ENCODE results near the gene SSH2.
"Not testable (repeated sequence)": the region's sequence is repeated elsewhere in the genome, so short reads cannot be mapped to it uniquely, and the experiment has no call there.

Gene SSH2

DNA sequence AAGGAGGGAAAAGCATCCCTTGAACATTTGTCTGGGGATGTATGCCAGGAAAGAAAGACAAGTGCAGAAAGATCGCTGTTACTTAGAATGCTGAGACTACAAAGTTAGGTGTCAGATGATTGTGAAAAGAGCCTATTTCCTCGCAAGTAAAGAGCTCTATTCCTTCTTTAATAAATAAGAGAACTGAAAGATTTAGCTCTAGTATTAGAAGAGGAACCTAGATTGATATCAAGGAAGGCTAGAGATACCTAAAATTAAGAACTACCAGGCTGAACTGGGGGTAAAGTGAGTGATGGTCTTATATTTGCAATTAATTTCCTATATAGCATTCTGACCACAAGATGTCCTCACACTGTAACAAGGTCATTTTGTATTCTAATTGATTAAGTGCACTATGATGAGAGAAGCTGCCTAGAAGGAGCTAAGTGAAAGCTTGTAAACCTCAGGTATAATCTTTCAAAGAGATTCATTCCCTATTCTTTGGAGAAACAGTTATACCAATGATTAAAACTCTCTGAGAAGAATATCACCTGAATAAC is 62.3 kb downstream of the SSH2 start:
- Histone ChIP-seq H3K36me3 (ENCODE audit: insufficient read depth, low read length) (no peaks in the 10 kb centered on the region), H4K20me1 (ENCODE audit: insufficient read depth, low read length) (peaks cover 44% of the 10 kb centered on the region), H3K27me3 (ENCODE audit: insufficient read depth, low read length, poor library complexity) (no peaks in the 10 kb centered on the region), H3K4me2 (ENCODE audit: insufficient read depth, low read length) (no peak overlapping the region), H3K9ac (ENCODE audit: low read depth, low read length) (no peak overlapping the region), H3K9me3 (ENCODE audit: insufficient read depth, low read length, severe bottlenecking) (no peaks in the 10 kb centered on the region), H3K4me1 (ENCODE audit: insufficient read depth, low read length) (no peaks in the 10 kb centered on the region), H3K27ac (ENCODE audit: low read length) (no peak overlapping the region), H3K4me3 (ENCODE audit: low read depth in 1 of 2, low read length in 2 of 2) (no peak overlapping the region), H2AFZ (ENCODE audit: low read depth, low read length) (no peak overlapping the region), H3K79me2 (ENCODE audit: insufficient read depth, low read length) (peaks cover 93% of the 10 kb centered on the region)
- DNase-seq, result no peak
- TF ChIP-seq CTCF (IDR thresholded peaks at IDR 0.05; ENCODE audit: borderline replicate concordance, extremely low read depth, low read length, poor library complexity, severe bottlenecking) (peak; percentile 28), EZH2 (IDR thresholded peaks at IDR 0.05; ENCODE audit: borderline replicate concordance, low read depth, low read length, severe bottlenecking) (no peak)
- ATAC-seq (ENCODE audit: insufficient read depth, low read depth), result no peak

DNA sequence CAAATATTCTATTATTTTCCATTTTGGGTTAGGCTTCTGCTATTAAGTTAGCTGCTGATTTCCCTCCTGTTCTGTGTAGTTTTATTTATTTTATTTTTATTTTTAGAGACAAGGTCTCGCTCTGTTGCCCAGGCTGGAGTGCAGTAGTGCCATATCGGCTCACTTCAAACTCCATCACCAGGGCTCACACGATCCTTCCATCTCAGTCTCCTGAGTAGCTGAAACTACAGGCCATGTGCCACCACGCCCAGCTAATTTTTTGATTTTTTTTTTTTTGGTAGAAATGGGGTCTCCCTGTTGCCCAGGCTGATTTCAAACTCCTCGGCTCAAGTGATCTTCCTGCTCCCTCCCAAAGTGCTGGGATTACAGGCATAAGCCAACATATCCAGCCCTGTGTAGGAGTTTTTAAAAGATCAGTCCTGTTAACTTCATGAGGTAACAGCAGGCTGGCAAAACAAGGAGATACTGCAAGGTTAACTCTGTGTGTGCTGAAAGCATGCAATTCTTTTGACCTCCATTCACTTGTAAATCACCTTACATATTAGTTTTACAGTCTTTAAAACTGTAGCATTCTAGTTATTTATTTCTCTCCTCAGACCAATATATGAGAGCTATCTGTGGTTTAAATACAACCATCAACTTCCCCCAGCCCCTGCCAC is 63.2 kb downstream of the SSH2 start:
- H4K20me1 ChIP-seq (ENCODE audit: insufficient read depth, low read length), result peaks cover 46% of the 10 kb centered on the region
- H3K27me3 ChIP-seq (ENCODE audit: insufficient read depth, low read length, poor library complexity), result no peaks in the 10 kb centered on the region
- peaks cover 95% of the 10 kb centered on the region for H3K79me2 ChIP-seq (ENCODE audit: insufficient read depth, low read length)
- H3K9ac ChIP-seq (ENCODE audit: low read depth, low read length), result no peak overlapping the region
- no peak overlapping the region for H3K4me3 ChIP-seq (ENCODE audit: low read depth in 1 of 2, low read length in 2 of 2)
- H3K4me1 ChIP-seq (ENCODE audit: insufficient read depth, low read length), result no peaks in the 10 kb centered on the region
- no peak for ATAC-seq (ENCODE audit: insufficient read depth, low read depth)
- no peak overlapping the region for H2AFZ ChIP-seq (ENCODE audit: low read depth, low read length)
- H3K9me3 ChIP-seq (ENCODE audit: insufficient read depth, low read length, severe bottlenecking), result no peaks in the 10 kb centered on the region
- no peak overlapping the region for H3K27ac ChIP-seq (ENCODE audit: low read length)
- no peak for DNase-seq
- no peaks in the 10 kb centered on the region for H3K36me3 ChIP-seq (ENCODE audit: insufficient read depth, low read length)
- TF ChIP-seq CTCF (IDR thresholded peaks at IDR 0.05; ENCODE audit: borderline replicate concordance, extremely low read depth, low read length, poor library complexity, severe bottlenecking) (no peak), EZH2 (IDR thresholded peaks at IDR 0.05; ENCODE audit: borderline replicate concordance, low read depth, low read length, severe bottlenecking) (no peak)
- no peak overlapping the region for H3K4me2 ChIP-seq (ENCODE audit: insufficient read depth, low read length)

DNA sequence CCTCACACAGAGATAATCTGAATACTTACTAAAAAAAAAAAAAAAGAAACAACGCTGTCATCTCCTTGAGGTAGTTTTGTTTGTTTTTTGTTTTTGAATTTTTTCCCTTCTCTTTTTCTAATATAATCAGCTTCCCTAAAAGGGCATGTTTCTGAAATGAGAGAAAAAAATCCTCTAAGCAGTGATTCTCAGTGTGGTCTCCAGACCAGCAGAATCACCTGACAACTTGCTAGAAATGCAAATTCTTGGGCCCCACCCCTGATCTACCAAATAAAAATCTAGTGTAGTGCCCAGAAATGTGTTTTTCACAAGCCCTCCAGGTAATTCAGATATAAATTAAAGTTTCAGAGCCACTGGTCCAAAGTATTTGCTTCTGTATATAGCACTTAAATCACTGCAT is 65.4 kb downstream of the SSH2 start:
- H4K20me1 ChIP-seq (ENCODE audit: insufficient read depth, low read length), result peaks cover 38% of the 10 kb centered on the region
- H3K27ac ChIP-seq (ENCODE audit: low read length), result no peak overlapping the region
- no peaks in the 10 kb centered on the region for H3K27me3 ChIP-seq (ENCODE audit: insufficient read depth, low read length, poor library complexity)
- no peak for ATAC-seq (ENCODE audit: insufficient read depth, low read depth)
- no peaks in the 10 kb centered on the region for H3K4me1 ChIP-seq (ENCODE audit: insufficient read depth, low read length)
- no peak for TF ChIP-seq EZH2 (IDR thresholded peaks at IDR 0.05; ENCODE audit: borderline replicate concordance, low read depth, low read length, severe bottlenecking)
- TF ChIP-seq CTCF (IDR thresholded peaks at IDR 0.05; ENCODE audit: borderline replicate concordance, extremely low read depth, low read length, poor library complexity, severe bottlenecking), result no peak
- no peak overlapping the region for H3K4me3 ChIP-seq (ENCODE audit: low read depth in 1 of 2, low read length in 2 of 2)
- H2AFZ ChIP-seq (ENCODE audit: low read depth, low read length), result no peak overlapping the region
- no peaks in the 10 kb centered on the region for H3K36me3 ChIP-seq (ENCODE audit: insufficient read depth, low read length)
- no peak overlapping the region for H3K4me2 ChIP-seq (ENCODE audit: insufficient read depth, low read length)
- peaks cover 90% of the 10 kb centered on the region for H3K79me2 ChIP-seq (ENCODE audit: insufficient read depth, low read length)
- H3K9ac ChIP-seq (ENCODE audit: low read depth, low read length), result no peak overlapping the region
- no peak for DNase-seq
- no peaks in the 10 kb centered on the region for H3K9me3 ChIP-seq (ENCODE audit: insufficient read depth, low read length, severe bottlenecking)

- not testable (repeated sequence) for H3K4me1 ChIP-seq (ENCODE audit: insufficient read depth, low read length); H3K36me3 ChIP-seq (ENCODE audit: insufficient read depth, low read length); H3K4me2 ChIP-seq (ENCODE audit: insufficient read depth, low read length); H3K9ac ChIP-seq (ENCODE audit: low read depth, low read length); ATAC-seq (ENCODE audit: insufficient read depth, low read depth); DNase-seq; H3K9me3 ChIP-seq (ENCODE audit: insufficient read depth, low read length, severe bottlenecking); H3K27me3 ChIP-seq (ENCODE audit: insufficient read depth, low read length, poor library complexity); H3K27ac ChIP-seq (ENCODE audit: low read length); H3K4me3 ChIP-seq (ENCODE audit: low read depth in 1 of 2, low read length in 2 of 2); H2AFZ ChIP-seq (ENCODE audit: low read depth, low read length)
- Histone ChIP-seq H4K20me1 (ENCODE audit: insufficient read depth, low read length) (peaks cover 36% of the 10 kb centered on the region), H3K79me2 (ENCODE audit: insufficient read depth, low read length) (peaks cover 89% of the 10 kb centered on the region)
Observed at GRCh38 chr17:29864123-29864522, 65.9 kb downstream of the SSH2 start.
